ENCODE measurements around the gene CCDC3.

The CCDC3 gene

GRCh38 chr10:12921163-12921562 is 80.3 kb downstream of the CCDC3 start:
- DNase-seq, result no peak

GRCh38 chr10:12919574-12919973 is 81.9 kb downstream of the CCDC3 start:
- DNase-seq, result no peak

- no peak for DNase-seq
Observed at GRCh38 chr10:12916587-12916986, 84.9 kb downstream of the CCDC3 start.

- DNase-seq, result no peak
Observed at GRCh38 chr10:12915637-12916168, 85.8 kb downstream of the CCDC3 start.

- no peak for DNase-seq
Observed at GRCh38 chr10:12914111-12914510, 87.4 kb downstream of the CCDC3 start.

- no peak for DNase-seq
Observed at GRCh38 chr10:12911795-12912194, 89.7 kb downstream of the CCDC3 start.

- DNase-seq, result no peak
Observed at GRCh38 chr10:12910835-12911234, 90.7 kb downstream of the CCDC3 start.

GRCh38 chr10:12909836-12910185 is 91.7 kb downstream of the CCDC3 start:
- no peak for DNase-seq

GRCh38 chr10:12909182-12909835 is 92.2 kb downstream of the CCDC3 start:
- DNase-seq, result no peak

- DNase-seq, result no peak
Observed at GRCh38 chr10:12908773-12909172, 92.7 kb downstream of the CCDC3 start.

- DNase-seq, result no peak
Observed at GRCh38 chr10:12907656-12908055, 93.9 kb downstream of the CCDC3 start.

GRCh38 chr10:12906051-12906541 is 95.4 kb downstream of the CCDC3 start:
- DNase-seq, result no peak

- no peak for DNase-seq
Observed at GRCh38 chr10:12905067-12905466, 96.4 kb downstream of the CCDC3 start.

- DNase-seq, result no peak
Observed at GRCh38 chr10:12902851-12903358, 98.6 kb downstream of the CCDC3 start.

GRCh38 chr10:12902135-12902572 is 99.4 kb downstream of the CCDC3 start:
- peak; percentile 55 to 74 (median 59) for DNase-seq

GRCh38 chr10:12899546-12899945 is 102.0 kb downstream of the CCDC3 start:
- DNase-seq, result no peak

- DNase-seq, result no peak
Observed at GRCh38 chr10:12898271-12898670, 103.2 kb downstream of the CCDC3 start.

- no peak for DNase-seq
Observed at GRCh38 chr10:12897278-12897677, 104.2 kb downstream of the CCDC3 start.

GRCh38 chr10:12896251-12896650 is 105.3 kb downstream of the CCDC3 start:
- DNase-seq, result no peak

- no peak for DNase-seq
Observed at GRCh38 chr10:12892924-12893323, 108.6 kb downstream of the CCDC3 start.

GRCh38 chr10:12890958-12891357 is 110.6 kb downstream of the CCDC3 start:
- no peak for DNase-seq

GRCh38 chr10:12888470-12888869 is 113.0 kb downstream of the CCDC3 start:
- DNase-seq, result no peak

GRCh38 chr10:12887780-12888179 is 113.7 kb downstream of the CCDC3 start:
- DNase-seq, result no peak

GRCh38 chr10:12884851-12885250 is 116.7 kb downstream of the CCDC3 start:
- DNase-seq, result no peak

GRCh38 chr10:12880423-12880822 is 121.1 kb downstream of the CCDC3 start:
- no peak for DNase-seq
